Measurements from ENCODE around the gene RAB4B. TPM values are rescaled to one million over a fixed set of nuclear protein-coding genes. Genes with fewer than 3 reads are reported as not detected.
A peak's percentile ranks its signal among the peaks of the same experiment; 100 is the strongest.

RAB4B gene
- total RNA-seq, 1 donor from 2014 or later, result 20.7 TPM

- H3K9me3 Mint-ChIP-seq (ENCODE audit: low read depth), result no peaks in the 10 kb centered on the region
- peaks cover 23% of the 10 kb centered on the region for H3K36me3 Mint-ChIP-seq (ENCODE audit: insufficient read depth)
- H3K4me3 Mint-ChIP-seq (ENCODE audit: low read depth), result no peak overlapping the region
- TF ChIP-seq CTCF (IDR thresholded peaks at IDR 0.05; ENCODE audit: unreplicated experiment), result no peak
- no peaks in the 10 kb centered on the region for H3K27me3 Mint-ChIP-seq
- no peak for DNase-seq (ENCODE audit: low spot score, unreplicated experiment)
- no peak overlapping the region for H3K27ac Mint-ChIP-seq
- no peaks in the 10 kb centered on the region for H3K4me1 Mint-ChIP-seq (ENCODE audit: low read depth)
Observed at GRCh38 chr19:40737102-40737644, 40.9 kb upstream of the RAB4B start.

GRCh38 chr19:40739030-40739839 lies 38.8 kb upstream of the RAB4B start:
- peaks cover 12% of the 10 kb centered on the region for H3K36me3 Mint-ChIP-seq (ENCODE audit: insufficient read depth)
- H3K9me3 Mint-ChIP-seq (ENCODE audit: low read depth), result no peaks in the 10 kb centered on the region
- DNase-seq (ENCODE audit: low spot score, unreplicated experiment), result no peak
- no peaks in the 10 kb centered on the region for H3K4me1 Mint-ChIP-seq (ENCODE audit: low read depth)
- TF ChIP-seq CTCF (IDR thresholded peaks at IDR 0.05; ENCODE audit: unreplicated experiment), result no peak
- no peak overlapping the region for H3K27ac Mint-ChIP-seq
- H3K4me3 Mint-ChIP-seq (ENCODE audit: low read depth), result no peak overlapping the region
- no peaks in the 10 kb centered on the region for H3K27me3 Mint-ChIP-seq

GRCh38 chr19:40739871-40740703 lies 38.0 kb upstream of the RAB4B start:
- Mint-ChIP-seq H3K4me1 (ENCODE audit: low read depth) (no peaks in the 10 kb centered on the region), H3K27ac (no peak overlapping the region)

GRCh38 chr19:40740747-40741146 lies 37.3 kb upstream of the RAB4B start:
- Mint-ChIP-seq H3K27me3 (no peaks in the 10 kb centered on the region), H3K27ac (peak overlapping the region; percentile 21), H3K4me1 (ENCODE audit: low read depth) (no peaks in the 10 kb centered on the region), H3K9me3 (ENCODE audit: low read depth) (no peaks in the 10 kb centered on the region), H3K36me3 (ENCODE audit: insufficient read depth) (peaks cover 5% of the 10 kb centered on the region), H3K4me3 (ENCODE audit: low read depth) (no peak overlapping the region)
- no peak for DNase-seq (ENCODE audit: low spot score, unreplicated experiment)
- no peak for TF ChIP-seq CTCF (IDR thresholded peaks at IDR 0.05; ENCODE audit: unreplicated experiment)

More at GRCh38 chr19:40739871-40740703, 38.0 kb upstream of the RAB4B start:
- H3K27me3 Mint-ChIP-seq, result no peaks in the 10 kb centered on the region
- no peaks in the 10 kb centered on the region for H3K9me3 Mint-ChIP-seq (ENCODE audit: low read depth)
- no peak for DNase-seq (ENCODE audit: low spot score, unreplicated experiment)
- no peak overlapping the region for H3K4me3 Mint-ChIP-seq (ENCODE audit: low read depth)
- peaks cover 9% of the 10 kb centered on the region for H3K36me3 Mint-ChIP-seq (ENCODE audit: insufficient read depth)
- TF ChIP-seq CTCF (IDR thresholded peaks at IDR 0.05; ENCODE audit: unreplicated experiment), result no peak

All from progenitor cell of endocrine pancreas (in vitro differentiated cells).